Left ventricle myocardium inferior (tissue), 1 donor: ENCODE data around the gene CUTC. TPM values are rescaled to one million over a fixed set of nuclear protein-coding genes. Genes with fewer than 3 reads are reported as not detected.

Experiments used
- DNase-seq: peaks from one replicate; pipeline ENCODE4 v3.0.0-alpha.2; 2020
- H3K27ac ChIP-seq: fragments of 200-600 bp; replicated peaks from 2 replicates; pipeline ENCODE4 v1.8.0; 2021
- H3K27me3 ChIP-seq: fragments of 200-600 bp; 2 replicates; pipeline ENCODE4 v1.8.0; 2021; ENCODE audit warnings: low read depth
- H3K36me3 ChIP-seq: fragments of 200-600 bp; 2 replicates; pipeline ENCODE4 v1.8.0; 2021
- H3K4me1 ChIP-seq: fragments of 200-600 bp; 2 replicates; pipeline ENCODE4 v1.8.0; 2021
- H3K4me3 ChIP-seq: fragments of 200-600 bp; 2 replicates; pipeline ENCODE4 v1.8.0; 2021; ENCODE audit warnings: mild to moderate bottlenecking, moderate library complexity
- H3K9me3 ChIP-seq: fragments of 200-600 bp; replicated peaks from 2 replicates; pipeline ENCODE4 v1.8.0; 2021
- intact Hi-C: fragments of 100-400 bp; cut with micrococcal nuclease; formaldehyde crosslinking; loops from one replicate; pipeline ENCODE4 v1.11.0; 2022
- total RNA-seq: library from RNA; stranded (reverse); fragmentation: NEBNext Ultra II Directional; extraction: Animal tissue kit (Norgen Biotek cat#: 25700); gene quantifications from one replicate; pipeline ENCODE4 v1.2.1, GENCODE V29; 2021
- TF ChIP-seq, protein P1 (sequence below): fragments of 200-600 bp; IDR thresholded peaks from 2 replicates; pipeline ENCODE4 v1.8.0; 2021; ENCODE audit warnings: antibody characterized with exemption, mild to moderate bottlenecking, borderline replicate concordance
- donor health status: DM: no; HTN: yes; CAD: no; lungs with severe emphysema.

The CUTC gene
- total RNA-seq, 1 donor from 2014 or later: 41.0 TPM

GRCh38 chr10:99804471-99804870, 72.4 kb downstream of the CUTC start:
- Histone ChIP-seq H3K9me3 (no peaks in the 10 kb centered on the region), H3K4me1 (no peaks in the 10 kb centered on the region), H3K4me3 (no peak overlapping the region), H3K36me3 (no peaks in the 10 kb centered on the region), H3K27me3 (no peaks in the 10 kb centered on the region), H3K27ac (no peak overlapping the region)
- DNase-seq: no peak
- TF ChIP-seq, protein P1, sequence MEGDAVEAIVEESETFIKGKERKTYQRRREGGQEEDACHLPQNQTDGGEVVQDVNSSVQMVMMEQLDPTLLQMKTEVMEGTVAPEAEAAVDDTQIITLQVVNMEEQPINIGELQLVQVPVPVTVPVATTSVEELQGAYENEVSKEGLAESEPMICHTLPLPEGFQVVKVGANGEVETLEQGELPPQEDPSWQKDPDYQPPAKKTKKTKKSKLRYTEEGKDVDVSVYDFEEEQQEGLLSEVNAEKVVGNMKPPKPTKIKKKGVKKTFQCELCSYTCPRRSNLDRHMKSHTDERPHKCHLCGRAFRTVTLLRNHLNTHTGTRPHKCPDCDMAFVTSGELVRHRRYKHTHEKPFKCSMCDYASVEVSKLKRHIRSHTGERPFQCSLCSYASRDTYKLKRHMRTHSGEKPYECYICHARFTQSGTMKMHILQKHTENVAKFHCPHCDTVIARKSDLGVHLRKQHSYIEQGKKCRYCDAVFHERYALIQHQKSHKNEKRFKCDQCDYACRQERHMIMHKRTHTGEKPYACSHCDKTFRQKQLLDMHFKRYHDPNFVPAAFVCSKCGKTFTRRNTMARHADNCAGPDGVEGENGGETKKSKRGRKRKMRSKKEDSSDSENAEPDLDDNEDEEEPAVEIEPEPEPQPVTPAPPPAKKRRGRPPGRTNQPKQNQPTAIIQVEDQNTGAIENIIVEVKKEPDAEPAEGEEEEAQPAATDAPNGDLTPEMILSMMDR: no peak
- intact Hi-C loops: no loop called here

DNA sequence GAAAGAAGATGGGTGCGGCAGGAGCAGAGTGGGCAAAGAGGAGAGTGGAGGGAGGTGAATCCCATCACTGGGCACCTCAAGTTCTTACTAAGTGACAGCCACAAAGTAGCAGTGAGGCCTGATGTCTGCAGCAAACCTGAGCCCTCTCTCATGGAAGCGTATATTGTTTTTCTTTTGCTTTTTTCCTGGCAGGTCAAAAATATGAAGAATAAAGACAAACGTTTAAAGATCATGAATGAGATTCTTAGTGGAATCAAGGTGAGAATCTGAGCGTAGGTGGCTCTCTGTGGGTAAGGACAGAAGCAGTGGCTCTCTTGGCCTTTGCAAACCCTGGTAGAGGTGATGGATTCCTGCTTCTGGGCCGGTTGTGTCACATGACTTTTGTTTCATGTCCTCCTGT, 73.2 kb downstream of the CUTC start:
- no peaks in the 10 kb centered on the region for H3K4me1 ChIP-seq
- no peak overlapping the region for H3K27ac ChIP-seq
- TF ChIP-seq, protein P1: no peak
- H3K9me3 ChIP-seq: no peaks in the 10 kb centered on the region
- intact Hi-C loops: no loop called here
- no peak for DNase-seq
- no peaks in the 10 kb centered on the region for H3K27me3 ChIP-seq
- no peaks in the 10 kb centered on the region for H3K36me3 ChIP-seq
- no peak overlapping the region for H3K4me3 ChIP-seq

Other genes starting within 250 kb of the CUTC start
- gene NKX2-3, start 199.3 kb upstream of the CUTC start, total RNA-seq: not detected
- 41.2 TPM for gene SLC25A28, start 111.8 kb upstream of the CUTC start, total RNA-seq
- 2.9 TPM for gene ENTPD7, start 72.7 kb upstream of the CUTC start, total RNA-seq
- 39.6 TPM for gene COX15, start 107 bp upstream of the CUTC start, total RNA-seq
- 0.22 TPM for gene ABCC2, start 50.4 kb downstream of the CUTC start, total RNA-seq